Measurements from ENCODE around the gene MYH14.

DNA sequence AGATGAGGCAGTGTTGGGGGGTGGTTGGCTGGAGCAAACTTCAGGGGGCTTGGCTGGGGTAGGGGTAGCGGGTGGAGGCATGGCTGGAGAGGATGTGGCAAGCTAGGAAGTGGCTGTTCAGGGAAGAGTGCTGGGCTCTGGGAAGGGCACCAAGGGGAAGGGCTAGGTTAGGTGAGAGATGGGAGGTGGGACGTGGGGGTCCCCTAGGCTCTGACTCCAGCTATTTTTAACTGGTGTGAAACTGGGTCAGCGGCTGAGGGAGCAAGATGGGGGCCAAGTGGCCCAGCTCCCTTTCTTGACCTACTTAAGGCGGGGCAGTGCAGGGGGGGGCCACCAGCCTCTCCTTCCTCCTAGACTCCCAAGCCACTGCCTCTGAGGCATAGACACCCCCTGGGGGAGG, 118.4 kb downstream of the MYH14 start:
- TF ChIP-seq, protein P1, sequence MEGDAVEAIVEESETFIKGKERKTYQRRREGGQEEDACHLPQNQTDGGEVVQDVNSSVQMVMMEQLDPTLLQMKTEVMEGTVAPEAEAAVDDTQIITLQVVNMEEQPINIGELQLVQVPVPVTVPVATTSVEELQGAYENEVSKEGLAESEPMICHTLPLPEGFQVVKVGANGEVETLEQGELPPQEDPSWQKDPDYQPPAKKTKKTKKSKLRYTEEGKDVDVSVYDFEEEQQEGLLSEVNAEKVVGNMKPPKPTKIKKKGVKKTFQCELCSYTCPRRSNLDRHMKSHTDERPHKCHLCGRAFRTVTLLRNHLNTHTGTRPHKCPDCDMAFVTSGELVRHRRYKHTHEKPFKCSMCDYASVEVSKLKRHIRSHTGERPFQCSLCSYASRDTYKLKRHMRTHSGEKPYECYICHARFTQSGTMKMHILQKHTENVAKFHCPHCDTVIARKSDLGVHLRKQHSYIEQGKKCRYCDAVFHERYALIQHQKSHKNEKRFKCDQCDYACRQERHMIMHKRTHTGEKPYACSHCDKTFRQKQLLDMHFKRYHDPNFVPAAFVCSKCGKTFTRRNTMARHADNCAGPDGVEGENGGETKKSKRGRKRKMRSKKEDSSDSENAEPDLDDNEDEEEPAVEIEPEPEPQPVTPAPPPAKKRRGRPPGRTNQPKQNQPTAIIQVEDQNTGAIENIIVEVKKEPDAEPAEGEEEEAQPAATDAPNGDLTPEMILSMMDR (IDR thresholded peaks at IDR 0.05; ENCODE audit: low read depth, low read length), result no peak
- no peak for TF ChIP-seq EZH2phosphoT487 (IDR thresholded peaks at IDR 0.05; ENCODE audit: low read depth)
